ENCODE results near the gene HRAS. TPM values are rescaled to one million over a fixed set of nuclear protein-coding genes. Genes with fewer than 3 reads are reported as not detected.

Gene HRAS
- total and polyA plus RNA-seq, 2 of the 8 experiments (the other 6 are each of a cell fraction or from before 2014, with no cell fraction given): 44.3 to 54.7 TPM

DNA sequence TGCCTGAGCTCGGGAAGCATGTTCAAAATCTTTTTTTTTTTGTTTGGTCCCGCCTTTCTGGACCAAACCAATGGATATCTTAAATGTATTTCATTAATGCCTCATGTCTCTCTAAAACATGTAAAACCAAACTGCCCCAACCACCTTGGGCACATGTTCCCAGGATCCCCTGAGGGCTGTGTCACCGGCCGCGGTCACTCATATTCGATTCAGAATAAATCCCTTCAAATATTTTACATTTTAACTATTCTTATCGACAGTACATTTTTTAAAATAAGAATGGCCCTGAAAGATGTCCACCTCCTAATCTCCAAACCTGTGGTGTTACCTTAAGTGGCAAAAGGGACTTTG is 30.4 kb downstream of the HRAS start:
- Histone ChIP-seq H3K4me1 (replicated peaks in 1 of 4; ENCODE audit: control insufficient read depth in 3 of 4, insufficient read depth in 4 of 4, low read length in 3 of 4) (peaks cover 0 to 9% (median 2%) of the 10 kb centered on the region in 4 experiments; a peak in 3 of 7 replicates), H3K27me3 (replicated peaks in 1 of 4; ENCODE audit: control insufficient read depth in 3 of 4, extremely low read depth in 1 of 4, insufficient read depth in 3 of 4, low read length in 3 of 4) (no peaks in the 10 kb centered on the region), H3K27ac (ENCODE audit: low read depth, low read length) (no peak overlapping the region), H2BK15ac (ENCODE audit: low read length) (no peak overlapping the region), H3K4ac (replicated peaks; ENCODE audit: insufficient read length, low read depth, low read length) (no peak overlapping the region), H4K5ac (ENCODE audit: insufficient read length, low read depth, low read length) (no peak overlapping the region), H4K20me1 (replicated peaks in 1 of 2; ENCODE audit: control insufficient read depth in 1 of 2, insufficient read depth in 2 of 2, low read length in 2 of 2) (peaks cover 2 to 6% of the 10 kb centered on the region in 2 experiments), H4K91ac (replicated peaks; ENCODE audit: insufficient read length, low read length) (no peak overlapping the region), H2BK20ac (ENCODE audit: low read length) (no peak overlapping the region), H2BK5ac (ENCODE audit: low read depth, low read length) (no peak overlapping the region), H2BK12ac (ENCODE audit: low read depth, low read length) (no peak overlapping the region), H2AFZ (ENCODE audit: low read length) (no peak overlapping the region), H3K4me3 (ENCODE audit: extremely low read depth in 1 of 4, insufficient read depth in 2 of 4, low read depth in 3 of 4, low read length in 4 of 4) (no peak overlapping the region), H3K79me2 (ENCODE audit: control insufficient read depth in 1 of 2, insufficient read depth in 2 of 2, low read length in 2 of 2) (peaks cover 0 to 14% of the 10 kb centered on the region in 2 experiments; a peak in 1 of 4 replicates), H3K79me1 (ENCODE audit: low read depth, low read length) (peaks cover 2% of the 10 kb centered on the region), H3K4me2 (ENCODE audit: insufficient read depth in 1 of 2, low read depth in 2 of 2, low read length in 2 of 2) (peak overlapping the region in 1 of 2 experiments; percentile 68; a peak in 1 of 4 replicates), H2AK5ac (ENCODE audit: low read depth, low read length) (no peak overlapping the region), H3K36me3 (ENCODE audit: control insufficient read depth in 2 of 4, insufficient read depth in 4 of 4, low read length in 3 of 4) (peaks cover 0 to 10% (median 5%) of the 10 kb centered on the region in 4 experiments; a peak in 5 of 8 replicates), H3K9me3 (ENCODE audit: insufficient read depth in 2 of 2, low read depth in 1 of 2, low read length in 1 of 2) (no peaks in the 10 kb centered on the region), H3K56ac (replicated peaks; ENCODE audit: insufficient read length, low read depth, low read length) (no peak overlapping the region), H3K18ac (ENCODE audit: extremely low read depth, low read length) (no peak overlapping the region), H4K8ac (ENCODE audit: extremely low read depth, insufficient read depth, low read length) (no peak overlapping the region), H3K23me2 (ENCODE audit: low read depth, low read length) (peaks cover 8% of the 10 kb centered on the region), H3K14ac (ENCODE audit: insufficient read length) (no peak overlapping the region), H3K23ac (ENCODE audit: insufficient read length) (no peak overlapping the region), H3K9ac (replicated peaks in 1 of 4; ENCODE audit: extremely low read depth in 1 of 4, low read depth in 3 of 4, low read length in 3 of 4) (no peak overlapping the region), H2BK120ac (replicated peaks; ENCODE audit: low read depth, low read length) (no peak overlapping the region)
- TF ChIP-seq FOSL1 (IDR thresholded peaks at IDR 0.05; ENCODE audit: insufficient read depth, low read depth, low read length) (no peak), SIN3A (conservative IDR thresholded peaks at IDR 0.05 in 1 of 2, IDR thresholded peaks at IDR 0.05 in 1 of 2; ENCODE audit: low read depth in 1 of 2, low read length in 2 of 2) (no peak), PHF8 (conservative IDR thresholded peaks at IDR 0.05; ENCODE audit: low read depth, low read length) (no peak), KDM5A (IDR thresholded peaks at IDR 0.05; ENCODE audit: low read length) (no peak), POLR2A (IDR thresholded peaks at IDR 0.05; ENCODE audit: control extremely low read depth in 1 of 2, low read depth in 2 of 2, low read length in 2 of 2) (no peak), EGR1 (IDR thresholded peaks at IDR 0.05; ENCODE audit: borderline replicate concordance, low read depth, low read length) (no peak), ASH2L (IDR thresholded peaks at IDR 0.05; ENCODE audit: low read length) (no peak), JUN (IDR thresholded peaks at IDR 0.05; ENCODE audit: low read depth, low read length) (no peak), GABPA (IDR thresholded peaks at IDR 0.05; ENCODE audit: borderline replicate concordance, insufficient read depth, low read length) (no peak)
- TF ChIP-seq, protein P1, sequence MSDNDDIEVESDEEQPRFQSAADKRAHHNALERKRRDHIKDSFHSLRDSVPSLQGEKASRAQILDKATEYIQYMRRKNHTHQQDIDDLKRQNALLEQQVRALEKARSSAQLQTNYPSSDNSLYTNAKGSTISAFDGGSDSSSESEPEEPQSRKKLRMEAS (IDR thresholded peaks at IDR 0.05): no peak
- TF ChIP-seq, protein P2, sequence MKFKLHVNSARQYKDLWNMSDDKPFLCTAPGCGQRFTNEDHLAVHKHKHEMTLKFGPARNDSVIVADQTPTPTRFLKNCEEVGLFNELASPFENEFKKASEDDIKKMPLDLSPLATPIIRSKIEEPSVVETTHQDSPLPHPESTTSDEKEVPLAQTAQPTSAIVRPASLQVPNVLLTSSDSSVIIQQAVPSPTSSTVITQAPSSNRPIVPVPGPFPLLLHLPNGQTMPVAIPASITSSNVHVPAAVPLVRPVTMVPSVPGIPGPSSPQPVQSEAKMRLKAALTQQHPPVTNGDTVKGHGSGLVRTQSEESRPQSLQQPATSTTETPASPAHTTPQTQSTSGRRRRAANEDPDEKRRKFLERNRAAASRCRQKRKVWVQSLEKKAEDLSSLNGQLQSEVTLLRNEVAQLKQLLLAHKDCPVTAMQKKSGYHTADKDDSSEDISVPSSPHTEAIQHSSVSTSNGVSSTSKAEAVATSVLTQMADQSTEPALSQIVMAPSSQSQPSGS (IDR thresholded peaks at IDR 0.05; ENCODE audit: low read length): no peak
- ChIA-PET CTCF (ENCODE audit: partially characterized antibody) (interaction anchor here (1.1 to 1.7 kb wide), 2 partner anchors 55 to 99 kb away, joined by 3 to 5 read pairs; no protein-coding TSS in a partner anchor), POLR2A (ENCODE audit: partially characterized antibody) (interaction anchor here (1.0 to 7.1 kb wide), 7 partner anchors 9 to 109 kb away, joined by 3 to 41 read pairs (median 4); no protein-coding TSS in a partner anchor)
- WGBS, 2 experiments (ENCODE audit: extremely low coverage in 1 of 2, insufficient coverage in 1 of 2, insufficient read length in 1 of 2, insufficient replicate concordance in 2 of 2, low coverage in 1 of 2, low lambda C conversion rate in 2 of 2, missing lambda C conversion rate in 1 of 2): 85 to 100% methylated on average over 2 to 7 of the region's 7 CpGs
- FAIRE-seq: no peak
- DNase-seq (ENCODE audit: low read depth in 1 of 2, low spot score in 2 of 2): no peak

All from H1 (cell line).